Fibroblast of gingiva (primary cell): Measurements from ENCODE around the gene KCNH5.

ENCODE experiments used
- DNase-seq: peaks from one replicate; pipeline ENCODE4 v3.0.0-alpha.2; 2011; ENCODE audit warnings: low read depth

KCNH5 gene, protein sequence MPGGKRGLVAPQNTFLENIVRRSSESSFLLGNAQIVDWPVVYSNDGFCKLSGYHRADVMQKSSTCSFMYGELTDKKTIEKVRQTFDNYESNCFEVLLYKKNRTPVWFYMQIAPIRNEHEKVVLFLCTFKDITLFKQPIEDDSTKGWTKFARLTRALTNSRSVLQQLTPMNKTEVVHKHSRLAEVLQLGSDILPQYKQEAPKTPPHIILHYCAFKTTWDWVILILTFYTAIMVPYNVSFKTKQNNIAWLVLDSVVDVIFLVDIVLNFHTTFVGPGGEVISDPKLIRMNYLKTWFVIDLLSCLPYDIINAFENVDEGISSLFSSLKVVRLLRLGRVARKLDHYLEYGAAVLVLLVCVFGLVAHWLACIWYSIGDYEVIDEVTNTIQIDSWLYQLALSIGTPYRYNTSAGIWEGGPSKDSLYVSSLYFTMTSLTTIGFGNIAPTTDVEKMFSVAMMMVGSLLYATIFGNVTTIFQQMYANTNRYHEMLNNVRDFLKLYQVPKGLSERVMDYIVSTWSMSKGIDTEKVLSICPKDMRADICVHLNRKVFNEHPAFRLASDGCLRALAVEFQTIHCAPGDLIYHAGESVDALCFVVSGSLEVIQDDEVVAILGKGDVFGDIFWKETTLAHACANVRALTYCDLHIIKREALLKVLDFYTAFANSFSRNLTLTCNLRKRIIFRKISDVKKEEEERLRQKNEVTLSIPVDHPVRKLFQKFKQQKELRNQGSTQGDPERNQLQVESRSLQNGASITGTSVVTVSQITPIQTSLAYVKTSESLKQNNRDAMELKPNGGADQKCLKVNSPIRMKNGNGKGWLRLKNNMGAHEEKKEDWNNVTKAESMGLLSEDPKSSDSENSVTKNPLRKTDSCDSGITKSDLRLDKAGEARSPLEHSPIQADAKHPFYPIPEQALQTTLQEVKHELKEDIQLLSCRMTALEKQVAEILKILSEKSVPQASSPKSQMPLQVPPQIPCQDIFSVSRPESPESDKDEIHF

DNA sequence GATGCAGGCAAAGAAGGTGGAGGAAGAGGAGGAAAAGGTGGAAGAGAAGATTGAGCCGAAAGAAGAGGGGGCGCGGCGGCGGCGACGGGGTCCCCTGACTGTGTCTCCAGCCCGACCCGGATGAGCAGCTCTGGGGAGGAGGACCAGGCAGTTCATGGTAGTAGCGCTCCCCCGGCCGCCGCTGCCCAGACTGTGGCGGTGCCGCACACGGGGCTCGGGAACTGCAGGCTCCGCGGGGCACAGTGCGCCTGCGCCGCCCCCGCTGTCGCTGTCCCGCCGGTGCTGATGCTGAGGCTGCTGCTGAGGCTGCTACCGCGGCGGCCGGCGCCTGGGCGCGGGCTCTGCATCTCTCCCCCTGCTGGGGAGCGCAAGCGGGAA is at the start of gene KCNH5:
TSS of gene KCNH5 (minus strand) at position 225 of the 378 bp plus-strand sequence. CDS start 272 bp downstream, outside the sequence.
- no peak for DNase-seq

DNA sequence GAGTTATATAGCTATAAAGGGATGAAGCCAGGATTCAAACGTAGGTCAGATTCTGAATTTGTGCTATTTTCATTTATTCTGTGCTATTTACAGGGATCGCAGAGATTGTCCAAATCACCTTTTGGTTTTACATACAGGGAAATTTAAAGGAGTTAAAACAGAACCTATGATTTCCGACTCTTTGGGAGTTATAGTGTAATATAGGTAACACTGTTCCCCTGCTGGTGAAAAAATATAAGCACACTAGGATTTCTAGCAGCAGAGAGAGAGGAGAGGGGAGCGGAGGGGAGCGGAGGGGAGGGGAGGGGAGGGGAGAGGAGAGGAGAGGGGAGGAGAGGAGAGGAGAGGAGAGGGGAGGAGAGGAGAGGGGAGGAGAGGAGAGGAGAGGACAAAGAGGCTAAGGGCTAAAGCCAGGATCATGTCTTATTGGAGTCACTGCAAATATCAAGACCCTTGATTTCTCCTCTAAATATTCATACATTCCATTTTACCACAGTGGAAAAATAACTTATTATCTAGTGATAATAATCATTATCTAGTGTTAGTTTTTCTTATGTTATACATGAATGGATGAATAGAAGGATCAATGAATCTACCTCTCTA is 46.2 kb upstream of the KCNH5 start:
- DNase-seq = no peak

DNA sequence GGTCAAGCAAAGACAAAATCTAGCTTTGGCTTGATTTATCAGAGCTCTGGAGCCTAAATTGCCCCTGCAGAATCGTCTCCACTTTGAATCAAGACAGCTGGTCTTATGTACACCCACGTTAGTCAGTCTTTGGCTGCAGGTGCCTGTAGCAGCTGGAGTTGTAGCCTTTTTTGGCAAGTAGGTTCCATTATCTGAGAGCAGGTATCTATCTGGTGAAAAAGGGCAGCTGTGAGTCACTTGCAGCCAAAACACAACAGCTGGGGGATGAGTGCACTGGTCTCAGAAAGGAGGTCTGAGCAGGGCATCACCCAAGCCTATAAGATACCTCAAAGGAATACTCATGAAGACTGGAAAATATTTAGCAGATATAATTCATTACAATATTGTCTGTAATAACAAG is 43.6 kb upstream of the KCNH5 start:
- no peak for DNase-seq

DNA sequence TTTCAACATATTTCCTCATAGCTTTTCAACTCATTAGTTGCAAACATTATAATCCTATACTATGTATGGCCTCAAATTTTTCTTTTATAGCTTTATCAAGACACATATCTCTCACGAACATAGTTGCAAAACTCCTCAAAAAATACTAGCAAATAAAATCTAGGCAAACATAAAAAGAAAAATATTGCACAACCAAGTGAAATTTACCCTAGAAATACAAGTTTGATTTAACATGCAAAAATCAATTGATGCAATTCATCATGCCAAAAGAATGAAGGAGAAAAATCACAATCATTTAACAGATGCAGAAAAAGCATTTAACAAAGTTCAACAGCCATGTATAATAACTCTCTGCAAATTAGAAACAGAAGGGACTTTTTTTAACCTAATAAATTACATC is 33.3 kb upstream of the KCNH5 start:
- DNase-seq = no peak

DNA sequence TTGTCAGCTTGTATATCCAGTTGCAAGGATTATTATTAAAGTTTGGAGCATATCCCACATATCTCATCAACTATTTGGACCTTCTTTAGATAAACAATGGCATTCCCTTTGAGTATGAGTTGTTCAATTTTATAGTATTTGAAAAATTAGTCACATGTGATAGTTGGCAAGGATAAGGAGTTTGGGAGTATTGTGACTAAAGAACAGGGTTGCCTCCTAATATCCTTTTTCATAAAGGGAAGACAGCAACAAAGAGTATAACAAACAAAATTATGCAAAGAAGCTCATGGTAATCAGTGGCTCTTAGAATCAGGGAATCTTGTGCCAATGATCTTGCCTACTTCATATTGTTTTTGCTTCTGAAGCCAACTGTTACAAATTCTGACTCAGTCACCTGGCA is 31.2 kb upstream of the KCNH5 start:
- DNase-seq = no peak

DNA sequence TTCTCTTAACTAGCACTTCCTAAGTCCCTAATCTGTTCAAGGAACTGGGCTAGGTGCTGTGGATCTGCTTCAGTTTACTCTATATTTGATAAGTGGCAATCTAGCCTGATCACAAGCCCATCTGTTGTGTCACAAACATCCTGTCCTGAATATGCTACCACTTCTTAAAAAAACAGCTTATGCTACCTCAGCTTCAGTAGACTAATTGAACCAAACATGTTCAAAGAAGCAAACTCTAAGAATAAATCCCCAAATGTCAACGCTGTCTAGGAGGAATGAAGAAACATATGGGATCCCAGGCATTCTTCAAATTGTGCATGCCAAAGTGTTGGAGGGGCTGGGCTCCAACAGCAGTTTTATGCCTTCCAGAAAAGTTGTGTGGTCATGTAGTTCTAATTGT is 10.4 kb upstream of the KCNH5 start:
- DNase-seq = no peak

DNA sequence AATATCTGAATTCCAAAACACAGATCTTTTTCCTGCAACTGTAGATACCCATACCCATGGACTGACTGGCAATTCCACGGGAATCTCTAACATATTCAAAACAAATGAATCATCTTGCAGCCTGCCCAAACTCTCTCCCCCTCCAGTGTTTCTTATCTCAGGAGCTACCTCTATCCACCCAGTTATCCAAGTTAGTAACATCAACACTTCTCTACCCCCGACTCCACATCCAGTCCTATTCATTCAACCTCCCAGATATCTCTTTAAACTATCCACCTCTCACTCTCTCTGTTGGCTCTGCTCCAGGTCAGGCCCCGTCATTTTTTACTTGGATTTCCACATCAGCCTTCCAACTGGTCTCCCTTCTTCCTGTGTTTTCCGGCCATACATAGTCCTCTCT is 6.7 kb upstream of the KCNH5 start:
- no peak for DNase-seq

DNA sequence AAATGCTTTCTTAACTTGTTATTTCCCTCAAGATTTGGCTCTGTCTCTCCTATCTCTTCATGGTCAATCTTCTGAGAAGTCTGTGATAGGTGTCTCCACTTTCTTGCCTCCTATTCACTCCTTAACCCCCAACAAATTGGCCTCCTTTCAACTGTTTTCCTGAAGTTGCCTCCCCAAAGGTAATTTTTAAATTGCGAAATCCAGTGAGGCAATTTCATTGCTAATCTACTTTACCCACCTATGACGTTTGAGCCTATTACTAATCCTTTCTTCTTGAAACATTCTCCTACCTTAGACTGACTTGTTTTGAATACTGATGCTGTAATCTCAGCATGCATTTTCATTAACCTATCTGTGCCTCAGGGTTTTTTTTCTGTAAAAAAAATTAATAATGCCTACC is 6.0 kb upstream of the KCNH5 start:
- DNase-seq = no peak

DNA sequence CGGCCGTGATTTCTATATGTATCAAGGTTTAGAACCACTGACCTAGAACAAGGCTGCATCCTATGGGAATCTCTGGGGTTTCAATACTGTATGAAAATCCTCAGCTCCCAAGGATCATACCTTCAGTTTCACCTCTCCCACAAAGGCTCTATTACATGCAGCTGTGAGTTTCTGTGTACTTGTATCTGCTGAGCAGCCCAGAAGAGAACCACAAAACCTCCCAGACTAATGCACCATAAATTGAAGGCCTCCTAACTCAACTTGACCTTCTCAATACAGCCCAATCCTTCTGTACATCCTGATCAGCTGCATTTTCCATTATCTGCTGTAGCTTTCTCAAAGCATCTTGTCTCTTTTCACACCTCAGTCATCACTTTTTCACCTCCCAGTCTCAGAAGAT is 5.4 kb upstream of the KCNH5 start:
- no peak for DNase-seq

DNA sequence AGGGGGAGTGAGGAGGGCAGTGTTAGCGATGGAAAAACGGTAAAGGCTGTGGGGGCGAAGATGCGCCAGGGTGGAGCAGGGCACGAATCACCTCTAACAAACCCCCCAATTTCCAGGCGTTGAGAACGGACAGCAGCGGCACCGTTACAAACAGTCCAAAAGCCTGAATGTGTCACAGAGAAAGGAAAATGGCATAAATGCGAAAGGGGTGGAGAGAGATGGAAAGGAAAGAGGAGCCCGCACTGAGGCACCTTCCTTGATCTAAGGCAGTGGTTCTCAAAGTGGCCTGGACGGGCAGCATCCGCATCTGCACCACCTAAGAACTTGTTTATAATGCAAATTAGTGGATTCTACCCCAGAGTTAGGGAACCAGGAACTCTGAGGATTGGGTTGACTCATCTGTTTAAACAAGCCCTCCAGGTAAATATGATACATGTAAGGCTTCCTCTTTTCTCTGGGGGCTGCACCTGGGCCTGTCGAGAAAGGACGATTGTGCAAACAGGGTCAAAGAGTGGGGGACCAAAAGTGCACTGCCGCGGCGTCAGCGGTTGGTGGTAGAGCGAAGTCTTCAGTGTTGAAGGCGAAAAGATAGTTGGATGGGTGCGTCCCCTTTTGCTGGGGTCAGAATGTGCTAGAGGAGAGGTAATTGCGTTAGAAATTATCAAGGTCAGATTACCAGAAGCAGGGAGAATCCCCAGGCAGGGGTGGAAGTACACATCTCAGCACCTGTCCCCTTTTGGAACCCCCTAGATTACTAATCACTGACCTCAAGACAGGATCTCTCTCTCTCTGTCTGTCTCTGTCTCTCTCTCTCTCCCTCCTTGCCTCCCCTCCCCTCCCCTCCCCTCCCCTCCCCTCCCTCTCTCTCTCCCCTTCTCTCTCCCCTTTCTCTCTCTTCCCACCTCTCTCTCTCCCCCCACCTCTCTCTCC is 1.3 kb upstream of the KCNH5 start:
- no peak for DNase-seq

DNA sequence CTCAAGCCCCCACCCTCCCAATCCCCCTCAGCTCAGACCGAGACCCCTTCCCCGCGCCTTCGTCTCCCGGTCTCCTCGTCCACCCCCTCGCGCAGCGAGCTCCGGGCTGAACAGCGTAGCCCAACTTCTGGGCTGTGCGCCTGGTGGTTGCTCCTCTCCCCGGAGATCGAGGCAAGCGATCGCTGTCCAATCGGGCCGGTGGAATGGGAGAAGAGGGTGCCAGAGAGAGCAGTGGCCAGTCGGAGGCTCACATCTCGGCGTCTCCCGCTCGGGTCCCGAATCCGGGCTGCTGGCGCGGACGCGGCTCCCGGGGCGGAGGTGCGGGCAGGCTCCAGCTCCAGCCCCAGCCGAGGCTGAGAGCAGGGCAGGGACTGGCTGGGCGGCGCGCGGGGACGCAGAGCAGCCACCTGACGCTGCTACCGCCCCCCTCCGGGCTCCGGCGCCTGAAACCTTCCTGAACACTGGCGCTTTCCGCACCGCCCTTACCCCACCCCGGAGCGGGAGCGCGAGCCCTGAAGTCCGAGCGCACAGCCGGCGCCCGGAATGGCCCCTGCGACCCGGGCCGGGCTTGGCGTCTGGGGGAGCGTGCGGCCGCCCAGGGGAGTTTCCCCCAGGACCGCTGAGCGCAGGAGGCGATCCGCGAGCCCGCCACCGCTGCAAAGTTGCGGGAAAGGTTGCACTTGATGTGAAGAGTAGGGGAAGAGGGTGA is 508 bp upstream of the KCNH5 start:
- no peak for DNase-seq

DNA sequence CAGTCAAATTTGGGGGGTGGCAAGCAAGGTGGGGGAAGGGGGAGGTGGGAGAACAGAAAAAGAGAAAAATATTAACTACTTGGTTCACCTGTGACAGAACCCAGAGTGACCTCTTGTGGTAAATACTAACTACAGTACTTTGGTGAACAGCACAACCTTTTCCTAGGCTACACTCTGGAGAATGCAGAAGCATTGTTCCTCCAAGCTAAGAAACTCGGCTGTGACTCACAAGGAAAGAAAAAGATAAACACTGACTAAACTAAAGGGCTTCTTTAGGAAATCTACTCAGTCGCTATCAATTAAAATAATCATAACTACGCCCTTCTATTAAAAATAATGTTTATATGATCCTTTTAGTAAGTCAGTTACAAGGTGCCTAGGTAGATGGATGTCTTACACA is 5.4 kb downstream of the KCNH5 start:
- no peak for DNase-seq

DNA sequence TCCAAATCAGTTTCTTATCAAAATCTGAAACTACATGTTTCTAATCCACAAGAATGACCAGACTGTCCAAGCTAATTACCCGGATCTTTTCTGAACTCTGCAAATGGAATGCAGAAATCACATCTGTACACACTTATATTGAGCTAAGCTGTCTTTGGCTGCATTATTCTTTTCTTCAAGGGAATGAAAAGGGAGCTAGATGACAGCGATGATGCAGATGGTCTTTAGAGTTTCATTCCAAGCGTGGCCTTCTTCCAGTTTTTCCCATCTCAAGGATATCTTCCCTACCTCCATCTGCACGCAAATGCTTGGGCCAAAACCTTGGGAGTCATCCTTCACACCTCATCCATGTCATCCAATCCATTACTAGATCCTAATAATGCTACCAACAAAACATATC is 12.6 kb downstream of the KCNH5 start:
- DNase-seq = no peak

DNA sequence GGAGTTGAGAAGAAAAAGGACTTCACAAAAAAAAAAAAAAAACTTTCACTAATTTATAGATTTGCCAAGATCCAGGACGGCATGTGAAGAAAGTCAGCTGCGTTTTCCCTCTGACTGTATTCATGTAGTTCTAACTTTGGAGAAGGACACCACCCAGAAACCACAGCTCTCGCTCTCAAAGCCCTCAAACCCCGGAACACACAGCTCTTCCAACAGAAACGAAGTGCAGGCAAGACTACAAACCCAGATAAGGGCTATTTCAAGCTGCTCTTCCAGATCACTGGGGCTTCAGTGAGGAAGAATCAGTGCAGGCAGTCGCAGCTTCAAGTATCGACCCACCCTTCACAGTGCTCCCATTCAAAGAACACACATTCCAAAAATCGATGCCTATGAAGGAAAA is 13.2 kb downstream of the KCNH5 start:
- DNase-seq = no peak

DNA sequence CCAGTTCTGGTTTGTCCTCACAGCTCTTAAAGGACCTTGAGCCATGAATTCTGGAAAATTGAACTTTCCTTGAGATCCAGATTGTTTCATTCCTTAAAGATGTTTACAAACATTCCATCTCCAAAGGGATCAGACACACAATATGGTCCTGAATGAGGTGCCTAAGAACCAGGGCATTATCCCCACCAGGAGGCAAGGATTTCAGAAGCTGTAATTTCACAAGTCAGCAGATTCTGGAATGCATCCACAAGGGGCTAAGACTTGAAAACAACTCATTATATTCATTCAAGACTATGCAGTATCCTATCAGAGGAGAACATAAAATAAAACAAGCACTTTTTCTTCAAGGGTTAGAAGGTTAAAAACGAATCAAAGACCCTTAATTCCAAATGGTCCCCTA is 15.1 kb downstream of the KCNH5 start:
- DNase-seq = no peak

DNA sequence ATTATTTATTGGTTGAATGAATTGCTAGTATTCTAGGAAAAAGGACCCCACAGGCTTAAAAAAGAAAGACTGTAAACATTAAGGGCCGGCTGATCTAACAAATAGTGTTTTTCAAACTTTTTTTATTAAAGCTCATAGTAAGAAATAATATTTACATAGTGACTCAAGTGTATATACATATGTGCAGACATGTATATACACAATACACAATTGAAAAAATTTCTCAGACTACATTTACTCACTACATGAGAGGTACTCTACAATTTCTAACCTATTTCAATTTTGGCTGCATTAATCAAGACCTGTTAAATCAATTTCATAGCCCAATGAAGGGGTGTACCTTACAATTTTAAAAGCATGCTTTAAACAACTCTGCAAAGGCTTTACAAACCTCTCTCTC is 17.5 kb downstream of the KCNH5 start:
- no peak for DNase-seq

DNA sequence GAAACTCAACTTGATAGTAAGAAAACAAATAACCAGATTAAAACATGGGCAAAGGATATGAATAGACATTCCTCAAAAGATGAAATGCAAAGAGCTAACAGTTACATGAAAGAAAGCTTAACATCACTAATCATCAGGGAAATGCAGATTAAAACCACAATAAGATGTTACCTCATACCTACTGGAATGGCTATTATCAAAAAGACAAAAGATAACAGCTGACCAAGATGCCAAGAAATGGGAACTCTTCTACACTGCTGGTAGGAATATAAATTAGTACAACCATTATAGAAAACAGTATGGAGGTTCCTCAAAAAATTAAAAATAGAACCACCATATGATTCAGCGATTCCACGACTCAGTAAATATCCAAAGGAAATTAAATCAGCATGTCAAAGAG is 18.8 kb downstream of the KCNH5 start:
- DNase-seq = no peak

DNA sequence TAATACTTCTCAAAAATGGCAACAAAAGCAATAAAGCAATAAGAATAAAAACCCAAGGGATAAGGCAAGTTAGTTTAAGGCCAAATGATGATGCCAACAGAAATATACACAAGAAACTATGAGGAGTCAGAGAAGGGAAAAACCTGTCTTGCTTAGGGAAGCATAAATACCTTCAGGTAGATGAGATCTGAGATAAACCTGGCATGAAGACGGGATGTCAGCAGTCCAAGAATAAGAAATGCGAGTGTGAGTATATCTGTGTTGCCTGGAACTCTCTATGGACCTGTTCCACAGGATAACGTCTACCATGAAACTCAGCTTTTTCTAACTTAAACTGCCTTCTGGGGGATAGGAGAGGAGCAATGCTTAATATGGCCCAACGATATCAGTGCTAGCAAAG is 30.6 kb downstream of the KCNH5 start:
- DNase-seq = no peak

DNA sequence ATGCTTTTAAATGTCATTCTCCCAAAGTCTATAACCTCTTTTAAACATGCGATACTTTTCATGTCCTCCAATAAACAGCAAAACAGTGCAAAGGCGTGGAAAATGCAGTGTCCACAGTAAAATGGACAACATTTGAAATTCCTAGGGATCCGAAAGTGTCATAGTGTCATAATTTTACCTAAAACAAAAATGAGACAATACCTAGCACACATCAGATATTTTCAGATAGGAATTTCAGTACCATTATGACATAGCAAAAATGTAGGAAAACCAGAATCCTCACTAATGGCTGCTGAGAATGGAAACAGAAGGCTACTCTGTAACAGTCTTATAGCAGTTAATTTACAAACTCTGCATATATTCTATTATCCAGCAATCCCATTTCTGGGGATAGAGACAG is 33.1 kb downstream of the KCNH5 start:
- no peak for DNase-seq

DNA sequence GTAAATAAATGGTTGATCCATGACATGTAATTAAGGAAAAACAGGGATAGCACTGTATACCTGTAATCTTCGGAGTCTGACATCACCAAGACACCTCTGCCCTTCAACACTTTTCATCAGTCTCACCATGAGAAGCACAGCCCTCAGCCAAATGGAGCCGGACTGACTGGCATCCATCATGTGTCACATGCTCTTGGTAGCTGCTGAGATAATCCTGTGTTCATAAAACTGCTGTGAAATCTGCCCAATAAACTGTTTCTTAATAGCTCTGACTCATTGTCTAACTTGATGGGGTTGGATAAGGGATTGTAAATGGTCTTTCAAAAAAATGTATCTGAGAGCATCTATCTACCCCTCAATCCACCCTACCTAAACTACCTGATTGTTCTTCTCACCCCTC is 33.6 kb downstream of the KCNH5 start:
- no peak for DNase-seq

DNA sequence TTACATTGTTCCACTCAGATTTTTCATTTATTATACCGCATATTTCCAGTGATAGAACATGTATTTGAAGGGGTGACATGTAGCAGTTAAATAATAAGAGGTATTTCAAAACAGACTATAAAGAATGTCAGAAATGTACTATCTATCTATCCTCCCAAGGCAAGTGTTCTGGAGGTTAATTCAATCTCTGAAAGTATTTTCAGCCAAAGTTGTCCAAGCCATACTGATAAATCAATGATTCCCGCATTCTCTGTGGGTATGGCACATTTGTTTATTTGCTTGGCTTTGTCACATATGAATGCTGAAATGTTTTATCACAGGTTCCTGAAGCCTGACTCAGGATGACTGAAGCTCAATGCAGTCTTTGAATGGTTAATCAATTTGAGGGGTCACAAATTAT is 35.8 kb downstream of the KCNH5 start:
- no peak for DNase-seq
